ENCODE data around the gene PRMT2. TPM values are rescaled to one million over a fixed set of nuclear protein-coding genes. Genes with fewer than 3 reads are reported as not detected.
A peak's percentile ranks its signal among the peaks of the same experiment; 100 is the strongest.

The PRMT2 gene
- 10 to 100 TPM; 15.5 to 33.5 (median 25.1) TPM for total RNA-seq

DNA sequence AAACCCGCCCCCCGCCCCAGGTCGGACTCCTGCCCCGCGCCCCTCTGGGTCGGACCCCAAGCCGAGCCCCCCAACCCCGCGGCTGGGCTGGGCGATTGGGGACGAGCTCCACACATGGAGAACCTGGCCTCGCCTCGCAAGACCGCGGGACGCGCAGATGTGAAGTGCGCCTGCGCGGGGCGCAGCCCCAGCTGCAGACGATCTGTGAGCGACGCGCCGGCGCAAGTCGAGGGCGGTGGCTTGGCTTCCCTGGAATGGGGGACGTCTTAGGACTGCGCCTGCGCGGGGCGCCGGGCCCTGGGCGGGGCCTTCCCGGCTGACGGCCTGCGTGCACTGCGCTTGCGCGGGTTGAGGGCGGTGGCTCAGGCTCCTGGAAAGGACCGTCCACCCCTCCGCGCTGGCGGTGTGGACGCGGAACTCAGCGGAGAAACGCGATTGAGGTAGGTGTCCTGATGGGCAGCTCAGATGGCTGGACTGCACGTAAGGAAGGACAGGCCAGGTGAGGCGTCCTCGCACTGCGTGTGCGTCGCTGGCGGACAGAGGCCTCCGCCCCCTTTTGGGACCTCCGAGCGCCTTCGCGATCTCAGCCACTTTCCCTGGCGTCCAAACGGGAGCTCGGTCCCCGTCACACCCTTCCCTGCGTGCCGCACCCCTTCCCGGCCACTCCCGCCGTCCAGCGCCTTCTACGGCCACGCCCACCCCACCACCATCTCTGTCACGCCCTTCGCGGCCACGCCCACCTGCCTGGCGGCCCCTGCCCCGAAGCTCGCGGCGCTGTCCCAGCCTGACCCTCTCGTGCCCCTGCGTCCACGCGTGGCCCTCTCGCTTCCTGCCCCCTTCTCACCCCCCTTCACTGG is at the start of gene PRMT2:
Gene PRMT2, plus strand, starts transcription at position 351 of the 857 bp plus-strand sequence. CDS start 1,278 bp downstream, outside the sequence.
- in situ Hi-C loops (cut with MboI; ENCODE audit: low sequenced_read_pairs in 4 of 4): no loop called here
- peak within 1 kb of the TSS; percentile 89 to 97 (median 94) for H3K27ac ChIP-seq
- TF ChIP-seq, protein P1, sequence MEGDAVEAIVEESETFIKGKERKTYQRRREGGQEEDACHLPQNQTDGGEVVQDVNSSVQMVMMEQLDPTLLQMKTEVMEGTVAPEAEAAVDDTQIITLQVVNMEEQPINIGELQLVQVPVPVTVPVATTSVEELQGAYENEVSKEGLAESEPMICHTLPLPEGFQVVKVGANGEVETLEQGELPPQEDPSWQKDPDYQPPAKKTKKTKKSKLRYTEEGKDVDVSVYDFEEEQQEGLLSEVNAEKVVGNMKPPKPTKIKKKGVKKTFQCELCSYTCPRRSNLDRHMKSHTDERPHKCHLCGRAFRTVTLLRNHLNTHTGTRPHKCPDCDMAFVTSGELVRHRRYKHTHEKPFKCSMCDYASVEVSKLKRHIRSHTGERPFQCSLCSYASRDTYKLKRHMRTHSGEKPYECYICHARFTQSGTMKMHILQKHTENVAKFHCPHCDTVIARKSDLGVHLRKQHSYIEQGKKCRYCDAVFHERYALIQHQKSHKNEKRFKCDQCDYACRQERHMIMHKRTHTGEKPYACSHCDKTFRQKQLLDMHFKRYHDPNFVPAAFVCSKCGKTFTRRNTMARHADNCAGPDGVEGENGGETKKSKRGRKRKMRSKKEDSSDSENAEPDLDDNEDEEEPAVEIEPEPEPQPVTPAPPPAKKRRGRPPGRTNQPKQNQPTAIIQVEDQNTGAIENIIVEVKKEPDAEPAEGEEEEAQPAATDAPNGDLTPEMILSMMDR (IDR thresholded peaks at IDR 0.05 in 4 of 5, conservative IDR thresholded peaks at IDR 0.05 in 1 of 5): no peak
- peak; percentile 81 to 83 for TF ChIP-seq POLR2A (IDR thresholded peaks at IDR 0.05)
- peaks cover 21 to 32% of the 10 kb centered on the region in 2 donors for H3K4me1 ChIP-seq
- peak; percentile 97 for ATAC-seq
- no peaks in the 10 kb centered on the region for H3K9me3 ChIP-seq
- peak within 1 kb of the TSS; percentile 79 to 96 (median 88) for H3K4me3 ChIP-seq
- H3K36me3 ChIP-seq: peaks cover 0 to 7% of the 10 kb centered on the region in 2 donors
- DNase-seq: peak; percentile 94 to 96
- intact Hi-C loops (cut with DNase I; ENCODE audit: low total_unique reads): no loop called here
- no peaks in the 10 kb centered on the region for H3K27me3 ChIP-seq

DNA sequence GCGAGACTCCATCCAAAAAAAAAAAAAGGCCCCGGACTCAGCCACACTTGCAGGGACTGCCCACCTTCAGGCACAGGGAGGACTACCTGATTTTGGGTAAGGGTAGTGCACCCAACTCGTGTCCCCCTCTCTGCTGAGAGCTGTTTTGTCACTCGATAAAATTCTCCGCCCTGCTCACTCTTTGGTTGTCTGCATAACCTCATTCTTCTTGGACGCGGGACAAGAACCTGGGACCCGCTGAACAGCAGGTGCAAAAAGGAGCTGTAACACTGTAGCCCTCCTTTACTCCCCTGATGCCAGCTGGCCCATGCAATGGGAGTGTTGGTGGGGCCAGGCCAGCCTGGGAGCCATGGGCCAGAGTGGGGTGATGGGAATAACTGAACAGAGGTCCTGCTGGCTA is 41.2 kb upstream of the PRMT2 start:
- peaks cover 0 to 6% of the 10 kb centered on the region in 2 donors for H3K4me1 ChIP-seq
- peaks cover 0 to 12% (median 0%) of the 10 kb centered on the region in 3 donors for H3K9me3 ChIP-seq
- intact Hi-C loops (cut with DNase I; ENCODE audit: low total_unique reads): no loop called here
- no peak for ATAC-seq
- in situ Hi-C loops (cut with MboI; ENCODE audit: low sequenced_read_pairs in 4 of 4): no loop called here
- no peak overlapping the region for H3K27ac ChIP-seq
- DNase-seq: no peak
- H3K27me3 ChIP-seq: peaks cover 0 to 5% (median 0%) of the 10 kb centered on the region in 3 donors
- no peaks in the 10 kb centered on the region for H3K36me3 ChIP-seq
- no peak overlapping the region for H3K4me3 ChIP-seq
- TF ChIP-seq POLR2A (IDR thresholded peaks at IDR 0.05): no peak

DNA sequence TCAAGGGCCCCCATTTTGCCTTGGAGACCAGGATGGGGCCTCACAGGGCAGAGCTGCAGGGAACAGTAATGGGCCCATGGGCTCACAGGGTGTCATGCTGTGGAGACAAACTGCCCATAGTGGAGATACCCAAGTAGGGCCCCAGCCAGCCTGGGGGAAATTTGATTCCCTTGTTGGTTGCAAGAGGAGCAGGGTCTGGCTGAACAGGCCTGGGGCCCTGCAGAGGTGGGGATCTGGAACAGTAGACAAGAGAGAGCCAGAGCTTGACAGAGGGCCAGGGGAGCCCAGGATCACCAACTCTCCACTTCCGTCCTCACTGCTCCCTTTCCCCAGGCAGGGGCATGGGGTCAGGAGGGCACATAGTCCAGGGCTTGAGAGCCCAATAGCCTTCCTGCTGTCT is 39.3 kb upstream of the PRMT2 start:
- ATAC-seq (no peak), DNase-seq (no peak)
- Histone ChIP-seq H3K4me3 (no peak overlapping the region), H3K27ac (no peak overlapping the region), H3K4me1 (peaks cover 0 to 6% of the 10 kb centered on the region in 2 donors), H3K27me3 (peaks cover 0 to 5% (median 0%) of the 10 kb centered on the region in 3 donors), H3K36me3 (no peaks in the 10 kb centered on the region), H3K9me3 (peaks cover 0 to 3% (median 0%) of the 10 kb centered on the region in 3 donors)
- TF ChIP-seq, protein P1 (IDR thresholded peaks at IDR 0.05 in 4 of 5, conservative IDR thresholded peaks at IDR 0.05 in 1 of 5): no peak
- TF ChIP-seq POLR2A (IDR thresholded peaks at IDR 0.05): no peak
- in situ Hi-C loops (cut with MboI; ENCODE audit: low sequenced_read_pairs in 4 of 4): no loop called here
- intact Hi-C loops (cut with DNase I; ENCODE audit: low total_unique reads): no loop called here

DNA sequence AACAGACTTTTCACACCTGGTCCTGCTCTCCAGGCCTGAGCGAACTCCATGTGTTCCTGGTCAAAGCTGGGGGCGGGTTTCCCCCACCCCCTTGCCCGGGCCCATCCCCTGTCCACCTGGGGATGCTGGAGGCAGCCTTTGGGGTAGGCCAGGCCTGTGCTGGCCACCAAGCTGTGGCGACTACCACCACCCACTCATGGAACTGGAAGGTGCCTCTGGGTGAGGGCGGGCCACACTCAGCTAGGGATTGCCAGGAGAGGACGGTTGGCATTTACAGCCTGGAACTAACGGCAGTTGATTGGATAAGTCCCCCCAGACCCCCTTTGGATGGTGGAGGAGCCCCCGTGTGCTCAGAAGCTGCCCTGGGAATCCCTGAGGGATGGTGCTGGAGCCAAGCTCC is 38.4 kb upstream of the PRMT2 start:
- Histone ChIP-seq H3K9me3 (no peaks in the 10 kb centered on the region), H3K27me3 (peaks cover 0 to 5% (median 0%) of the 10 kb centered on the region in 3 donors), H3K4me1 (peaks cover 0 to 6% of the 10 kb centered on the region in 2 donors), H3K27ac (no peak overlapping the region), H3K4me3 (no peak overlapping the region), H3K36me3 (no peaks in the 10 kb centered on the region)
- in situ Hi-C loops (cut with MboI; ENCODE audit: low sequenced_read_pairs in 4 of 4): no loop called here
- no peak for DNase-seq
- TF ChIP-seq, protein P1 (IDR thresholded peaks at IDR 0.05 in 4 of 5, conservative IDR thresholded peaks at IDR 0.05 in 1 of 5): no peak
- TF ChIP-seq POLR2A (IDR thresholded peaks at IDR 0.05): no peak
- intact Hi-C loops (cut with DNase I; ENCODE audit: low total_unique reads): no loop called here
- ATAC-seq: no peak

DNA sequence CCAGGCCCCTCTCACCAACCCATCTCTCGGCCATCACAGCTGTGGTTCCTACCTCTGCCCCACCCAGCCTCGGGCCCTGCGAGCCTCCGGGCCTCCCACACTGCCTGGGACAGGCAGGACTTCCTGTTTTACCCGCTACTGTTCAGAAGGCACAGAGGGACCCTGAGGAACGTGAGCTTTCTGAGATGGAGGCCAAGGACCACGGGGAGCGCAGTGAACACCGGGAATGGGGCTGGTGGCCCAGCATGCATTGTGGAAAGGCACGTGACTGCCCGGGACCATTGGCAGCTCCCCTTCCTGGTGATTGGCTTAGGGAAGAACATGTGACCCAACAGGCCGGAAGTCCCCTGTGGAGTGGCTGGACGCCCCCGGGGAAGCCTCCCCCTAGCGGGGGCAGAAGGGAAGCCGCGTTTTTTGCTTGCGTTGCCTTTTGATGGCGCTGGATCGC is 37.6 kb upstream of the PRMT2 start:
- DNase-seq (no peak), ATAC-seq (no peak)
- in situ Hi-C loops (cut with MboI; ENCODE audit: low sequenced_read_pairs in 4 of 4) (no loop called here), intact Hi-C loops (cut with DNase I; ENCODE audit: low total_unique reads) (no loop called here)
- TF ChIP-seq, protein P1 (IDR thresholded peaks at IDR 0.05 in 4 of 5, conservative IDR thresholded peaks at IDR 0.05 in 1 of 5): no peak
- no peak for TF ChIP-seq POLR2A (IDR thresholded peaks at IDR 0.05)
- peaks cover 0 to 6% of the 10 kb centered on the region in 2 donors for H3K4me1 ChIP-seq
- H3K4me3 ChIP-seq: no peak overlapping the region
- H3K9me3 ChIP-seq: no peaks in the 10 kb centered on the region
- no peaks in the 10 kb centered on the region for H3K36me3 ChIP-seq
- peaks cover 0 to 5% (median 0%) of the 10 kb centered on the region in 3 donors for H3K27me3 ChIP-seq
- H3K27ac ChIP-seq: no peak overlapping the region
